ENCODE results near the gene CFH. TPM values are rescaled to one million over a fixed set of nuclear protein-coding genes. Genes with fewer than 3 reads are reported as not detected.

CFH gene
- 112 and 312 TPM in 2 replicates for total RNA-seq

DNA sequence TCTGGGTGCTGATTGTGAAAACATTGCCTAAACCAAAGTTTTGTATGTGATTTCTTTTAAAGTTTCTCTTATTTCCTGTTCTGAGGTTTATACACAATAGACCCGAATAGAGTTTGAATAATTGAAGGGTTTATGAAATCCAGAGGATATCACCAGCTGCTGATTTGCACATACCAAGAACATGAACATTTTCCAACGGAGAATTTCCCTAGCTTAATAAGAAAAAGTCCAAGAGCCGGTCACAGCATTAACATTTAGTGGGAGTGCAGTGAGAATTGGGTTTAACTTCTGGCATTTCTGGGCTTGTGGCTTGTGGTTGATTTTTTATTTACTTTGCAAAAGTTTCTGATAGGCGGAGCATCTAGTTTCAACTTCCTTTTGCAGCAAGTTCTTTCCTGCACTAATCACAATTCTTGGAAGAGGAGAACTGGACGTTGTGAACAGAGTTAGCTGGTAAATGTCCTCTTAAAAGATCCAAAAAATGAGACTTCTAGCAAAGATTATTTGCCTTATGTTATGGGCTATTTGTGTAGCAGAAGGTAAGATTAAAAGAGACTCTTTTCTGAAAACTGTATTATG lies at the start of gene CFH:
Gene CFH (plus strand): TSS at position 407 of the 579 bp plus-strand sequence. CDS start 75 bp downstream, at position 482.

DNA sequence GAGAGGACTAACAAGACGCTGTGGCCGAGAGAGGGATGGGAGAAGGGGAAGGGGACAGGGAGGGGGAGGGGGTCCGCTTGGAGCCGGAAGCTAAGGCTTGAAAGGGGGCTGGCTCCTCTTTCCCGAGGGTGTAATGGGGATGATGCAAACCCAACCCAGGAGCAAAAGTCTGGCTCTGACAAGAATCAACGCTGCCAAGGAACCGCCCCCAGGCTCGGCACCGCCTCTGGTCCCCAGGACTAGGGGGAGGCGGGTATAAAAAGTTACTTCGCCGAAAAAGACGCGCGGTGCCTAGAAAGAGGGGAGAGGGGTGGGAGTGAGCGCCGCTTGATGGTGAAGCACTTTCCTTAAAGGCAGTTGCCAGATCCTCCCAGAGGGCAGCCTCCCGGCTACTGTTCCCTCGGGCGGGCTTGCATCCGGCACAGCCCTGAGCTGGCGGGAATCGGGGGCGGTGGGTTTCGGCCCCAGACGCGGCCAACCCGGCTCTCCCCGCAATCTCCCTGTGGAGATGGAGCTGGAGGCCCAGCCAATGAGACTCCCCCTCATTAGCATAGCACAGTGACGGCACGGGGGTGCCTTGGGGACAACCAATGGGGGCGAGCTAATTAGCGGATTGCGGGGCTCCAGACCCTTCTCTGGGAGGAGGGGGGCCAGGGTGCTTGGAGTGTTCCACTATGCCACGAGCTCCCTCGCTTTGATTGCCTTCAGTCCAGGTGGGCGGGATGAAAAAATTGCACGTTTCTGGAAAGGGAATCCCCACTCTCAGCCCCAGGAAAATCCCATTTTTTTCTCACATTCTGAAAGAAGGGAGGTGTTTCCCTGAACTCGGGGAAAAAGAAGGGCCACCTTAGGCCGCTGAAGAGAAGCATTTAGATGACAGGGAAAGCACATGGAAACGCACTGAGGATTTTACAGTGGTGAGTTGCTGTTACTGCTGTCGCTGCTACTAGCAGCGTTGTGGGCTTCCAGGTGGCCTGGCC lies 43.2 kb upstream of the CFH start, which contains the start of gene KCNT2:
Gene KCNT2 (minus strand): TSS at position 51 of the 980 bp plus-strand sequence. CDS start 131 bp downstream, outside the sequence.

DNA sequence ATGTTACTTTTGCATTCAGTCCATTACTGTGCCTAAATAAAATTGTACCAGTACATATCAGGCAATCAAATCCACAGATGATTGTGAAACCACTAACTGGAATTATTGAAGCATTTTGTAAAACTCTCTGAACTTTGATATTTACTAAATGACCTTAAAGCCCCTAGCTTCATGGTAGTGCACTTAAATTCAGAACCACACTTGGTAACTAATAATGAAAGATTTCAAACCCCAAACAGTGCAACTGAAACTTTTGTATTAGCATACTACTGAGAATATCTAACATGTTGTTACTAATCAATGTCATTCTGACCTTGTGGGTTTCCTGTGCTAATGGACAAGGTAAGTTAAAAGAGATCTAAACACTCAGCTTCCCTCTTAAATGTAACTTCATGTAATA lies 122.8 kb downstream of the CFH start, which contains the start of gene CFHR3:
Gene CFHR3 (plus strand): TSS at position 238 of the 400 bp plus-strand sequence. CDS start 47 bp downstream, at position 285.

Other genes with a start within 250 kb of the CFH start
- 5.2 and 8.2 TPM in 2 replicates for gene KCNT2, start 43.6 kb upstream of the CFH start, total RNA-seq
- not detected in 2 replicates for gene CFHR3, start 122.8 kb downstream of the CFH start, total RNA-seq
- 0.12 TPM in 1 of 2 replicates, not detected in the other for gene CFHR1, start 167.7 kb downstream of the CFH start, total RNA-seq
- not detected in 2 replicates for gene CFHR4, start 236.0 kb downstream of the CFH start, total RNA-seq

Data from pericardium fibroblast (primary cell).